Parathyroid adenoma (tissue), 2 donors: ENCODE data around the gene GPR34.

Experiments used
- H2AFZ ChIP-seq: fragments of 300-600 bp; sonication (generic); one replicate; pipeline ENCODE4 v1.7.0; 2017; ENCODE audit warnings: antibody characterized with exemption, mild to moderate bottlenecking
- H3K27ac ChIP-seq: fragments of 300-600 bp; sonication (generic); one replicate; pipeline ENCODE4 v1.7.0; 2017
- H3K27me3 ChIP-seq: fragments of 300-600 bp; sonication (generic); one replicate; pipeline ENCODE4 v1.7.0; 2017; ENCODE audit warnings: low read length; ENCODE audit not compliant: control insufficient read depth, insufficient read depth
- H3K36me3 ChIP-seq: fragments of 300-600 bp; sonication (generic); one replicate; pipeline ENCODE4 v1.7.0; 2017; ENCODE audit warnings: low read length; ENCODE audit not compliant: control insufficient read depth, insufficient read depth
- H3K4me1 ChIP-seq: fragments of 300-600 bp; sonication (generic); one replicate; pipeline ENCODE4 v1.7.0; 2017; ENCODE audit warnings: control low read depth
- H3K4me2 ChIP-seq: fragments of 300-600 bp; sonication (generic); one replicate; pipeline ENCODE4 v1.7.0; 2017; ENCODE audit warnings: low read length
- H3K4me3 ChIP-seq: fragments of 300-600 bp; sonication (generic); one replicate; pipeline ENCODE4 v1.7.0; 2017; ENCODE audit warnings: low read depth, low read length
- H3K79me2 ChIP-seq: fragments of 300-600 bp; sonication (generic); one replicate; pipeline ENCODE4 v1.7.0; 2017; ENCODE audit warnings: control low read depth
- H3K9ac ChIP-seq: fragments of 300-600 bp; sonication (generic); one replicate; pipeline ENCODE4 v1.7.0; 2017; ENCODE audit warnings: mild to moderate bottlenecking
- H3K9me3 ChIP-seq: fragments of 300-600 bp; sonication (generic); one replicate; pipeline ENCODE4 v1.7.0; 2017; ENCODE audit warnings: low read length; ENCODE audit not compliant: control insufficient read depth
- CTCF ChIP-seq: fragments of 300-600 bp; sonication (generic); IDR thresholded peaks from one replicate; pipeline ENCODE4 v1.7.0; 2017; ENCODE audit warnings: antibody characterized with exemption, mild to moderate bottlenecking
- donor health status: primary hyperparathyroidism.

The GPR34 gene

GRCh38 chrX:41689711-41690110, 938 bp downstream of the GPR34 start:
- no peaks in the 10 kb centered on the region for H3K79me2 ChIP-seq
- TF ChIP-seq CTCF = no peak
- no peaks in the 10 kb centered on the region for H3K9me3 ChIP-seq
- H2AFZ ChIP-seq = no peak overlapping the region
- H3K27me3 ChIP-seq = no peaks in the 10 kb centered on the region
- no peak overlapping the region for H3K4me2 ChIP-seq
- no peak overlapping the region for H3K4me3 ChIP-seq
- no peak overlapping the region for H3K9ac ChIP-seq
- no peak overlapping the region for H3K27ac ChIP-seq
- H3K36me3 ChIP-seq = no peaks in the 10 kb centered on the region
- no peaks in the 10 kb centered on the region for H3K4me1 ChIP-seq

- Histone ChIP-seq H3K4me1 (no peaks in the 10 kb centered on the region), H3K9ac (no peak overlapping the region), H3K27ac (no peak overlapping the region), H3K4me2 (no peak overlapping the region), H3K9me3 (no peaks in the 10 kb centered on the region), H3K27me3 (no peaks in the 10 kb centered on the region), H3K4me3 (no peak overlapping the region), H3K79me2 (no peaks in the 10 kb centered on the region), H3K36me3 (no peaks in the 10 kb centered on the region), H2AFZ (no peak overlapping the region)
- TF ChIP-seq CTCF = no peak
Observed at GRCh38 chrX:41692162-41692749, 3.5 kb downstream of the GPR34 start.

GRCh38 chrX:41693024-41693423, 4.3 kb downstream of the GPR34 start:
- Histone ChIP-seq H2AFZ (no peak overlapping the region), H3K27me3 (no peaks in the 10 kb centered on the region), H3K4me3 (no peak overlapping the region), H3K79me2 (no peaks in the 10 kb centered on the region), H3K9ac (no peak overlapping the region), H3K36me3 (no peaks in the 10 kb centered on the region), H3K4me1 (no peaks in the 10 kb centered on the region), H3K27ac (no peak overlapping the region), H3K9me3 (no peaks in the 10 kb centered on the region), H3K4me2 (no peak overlapping the region)
- no peak for TF ChIP-seq CTCF

GRCh38 chrX:41695426-41695825, 6.7 kb downstream of the GPR34 start:
- H3K4me1 ChIP-seq = no peaks in the 10 kb centered on the region
- no peaks in the 10 kb centered on the region for H3K27me3 ChIP-seq
- no peaks in the 10 kb centered on the region for H3K9me3 ChIP-seq
- H3K27ac ChIP-seq = no peak overlapping the region
- H3K79me2 ChIP-seq = no peaks in the 10 kb centered on the region
- H3K9ac ChIP-seq = no peak overlapping the region
- H3K4me2 ChIP-seq = no peak overlapping the region
- no peak for TF ChIP-seq CTCF
- no peak overlapping the region for H2AFZ ChIP-seq
- H3K4me3 ChIP-seq = no peak overlapping the region
- no peaks in the 10 kb centered on the region for H3K36me3 ChIP-seq

- H3K9ac ChIP-seq = no peak overlapping the region
- no peaks in the 10 kb centered on the region for H3K9me3 ChIP-seq
- H3K4me1 ChIP-seq = no peaks in the 10 kb centered on the region
- no peaks in the 10 kb centered on the region for H3K27me3 ChIP-seq
- H3K79me2 ChIP-seq = no peaks in the 10 kb centered on the region
- no peak overlapping the region for H3K4me3 ChIP-seq
- H3K27ac ChIP-seq = no peak overlapping the region
- H3K4me2 ChIP-seq = no peak overlapping the region
- no peak overlapping the region for H2AFZ ChIP-seq
- TF ChIP-seq CTCF = no peak
- no peaks in the 10 kb centered on the region for H3K36me3 ChIP-seq
Observed at GRCh38 chrX:41703574-41704029, 14.8 kb downstream of the GPR34 start.
